HepG2 (cell line): ENCODE data around the gene TMEM167B. TPM values are rescaled to one million over a fixed set of nuclear protein-coding genes. Genes with fewer than 3 reads are reported as not detected.

Source experiments
- KDM3A ChIP-seq: IDR thresholded peaks from 2 replicates; pipeline ENCODE4 v1.6.1; 2018; ENCODE audit warnings: low read depth, missing compliant biosample characterization
- LCORL ChIP-seq, 2 experiments: fragments of 450-650 bp in 1 of 2; sonication (generic) in 1 of 2; formaldehyde crosslinking in 1 of 2; IDR thresholded peaks; 2 replicates each; pipeline versions ENCODE4 v1.5.0 to v1.6.1; 2017 to 2020; ENCODE audit warnings: antibody characterized with exemption in 1 of 2, missing genetic modification reagents in 1 of 2
- MBD4 ChIP-seq: IDR thresholded peaks from 2 replicates; pipeline ENCODE4 v1.6.1; 2012; ENCODE audit warnings: low read length, inconsistent platforms, borderline replicate concordance
- MXD4 ChIP-seq: IDR thresholded peaks from 2 replicates; pipeline ENCODE4 v1.6.1; 2016; ENCODE audit warnings: mild to moderate bottlenecking, missing biosample characterization, missing genetic modification reagents
- NBN ChIP-seq: fragments of 450-650 bp; conservative IDR thresholded peaks from 2 replicates; pipeline ENCODE4 v1.6.1; 2017
- NFATC3 ChIP-seq: sonication (generic); formaldehyde crosslinking; IDR thresholded peaks from 2 replicates; pipeline ENCODE4 v1.5.1; 2020; ENCODE audit warnings: mild to moderate bottlenecking, missing genetic modification reagents
- PATZ1 ChIP-seq: sonication (generic); formaldehyde crosslinking; IDR thresholded peaks from 2 replicates; pipeline ENCODE4 v1.4.0; 2020; ENCODE audit warnings: missing genetic modification reagents
- POLR2AphosphoS5 ChIP-seq: IDR thresholded peaks from 2 replicates; pipeline ENCODE4 v1.6.1; 2012; ENCODE audit warnings: low read depth, low read length
- SRY ChIP-seq: sonication (generic); formaldehyde crosslinking; IDR thresholded peaks from 2 replicates; pipeline ENCODE4 v1.8.0; 2022; ENCODE audit warnings: mild to moderate bottlenecking, missing genetic modification reagents
- ZBTB39 ChIP-seq: sonication (generic); formaldehyde crosslinking; IDR thresholded peaks from 2 replicates; pipeline ENCODE4 v1.5.0; 2020; ENCODE audit warnings: missing genetic modification reagents
- ZNF225 ChIP-seq: sonication (generic); formaldehyde crosslinking; IDR thresholded peaks from 2 replicates; pipeline ENCODE4 v1.4.0; 2020; ENCODE audit warnings: mild to moderate bottlenecking, missing genetic modification reagents
- ZNF354B ChIP-seq: sonication (generic); formaldehyde crosslinking; IDR thresholded peaks from 2 replicates; pipeline ENCODE4 v1.8.0; 2022; ENCODE audit warnings: mild to moderate bottlenecking, missing genetic modification reagents
- ZNF598 ChIP-seq: sonication (generic); formaldehyde crosslinking; IDR thresholded peaks from 2 replicates; pipeline ENCODE4 v1.5.1; 2020; ENCODE audit warnings: mild to moderate bottlenecking, missing genetic modification reagents, borderline replicate concordance
- ZNF776 ChIP-seq: sonication (generic); formaldehyde crosslinking; IDR thresholded peaks from 2 replicates; pipeline ENCODE4 v1.4.0; 2020; ENCODE audit warnings: mild to moderate bottlenecking, missing genetic modification reagents
- polyA plus RNA-seq, 8 experiments: library from polyadenylated mRNA; depleted of rRNA in 3 of 8; stranded (reverse) in 7 of 8; unstranded in 1 of 8; fragments of >200 nt; fragmentation: Illumina TruSeq in 4 of 8; extraction: Trizol in 4 of 8; gene quantifications; 2 replicates each; pipeline versions ENCODE4 v1.2.1 to v1.2.3, GENCODE V29; 2011 to 2016; ENCODE audit warnings: low read depth in 4 of 8, missing spikeins in 1 of 8, mixed read lengths in 1 of 8; ENCODE audit not compliant: insufficient read depth in 1 of 8
- total RNA-seq, 5 experiments: library from RNA; depleted of rRNA; stranded (reverse); fragments of >200 nt; fragmentation: Illumina TruSeq; extraction: Trizol; gene quantifications; 2 replicates each; pipeline ENCODE4 v1.2.3, GENCODE V29; 2016; ENCODE audit warnings: low read depth in 1 of 5
- TF ChIP-seq, protein P1 (sequence below): sonication (generic); formaldehyde crosslinking; IDR thresholded peaks from 2 replicates; pipeline ENCODE4 v1.4.0; 2020; ENCODE audit warnings: missing genetic modification reagents
- TF ChIP-seq, protein P2 (sequence below): sonication (generic); formaldehyde crosslinking; IDR thresholded peaks from 2 replicates; pipeline ENCODE4 v1.9.0; 2021; ENCODE audit warnings: missing genetic modification reagents, mild to moderate bottlenecking, borderline replicate concordance
- TF ChIP-seq, protein P3 (sequence below): sonication (generic); formaldehyde crosslinking; IDR thresholded peaks from 2 replicates; pipeline ENCODE4 v1.8.1; 2022; ENCODE audit warnings: low read depth, mild to moderate bottlenecking, missing genetic modification reagents

The TMEM167B gene
- total and polyA plus RNA-seq, 2 of the 13 experiments (the other 11 are each of a cell fraction or from before 2014, with no cell fraction given): 9.5 to 22.4 TPM

DNA sequence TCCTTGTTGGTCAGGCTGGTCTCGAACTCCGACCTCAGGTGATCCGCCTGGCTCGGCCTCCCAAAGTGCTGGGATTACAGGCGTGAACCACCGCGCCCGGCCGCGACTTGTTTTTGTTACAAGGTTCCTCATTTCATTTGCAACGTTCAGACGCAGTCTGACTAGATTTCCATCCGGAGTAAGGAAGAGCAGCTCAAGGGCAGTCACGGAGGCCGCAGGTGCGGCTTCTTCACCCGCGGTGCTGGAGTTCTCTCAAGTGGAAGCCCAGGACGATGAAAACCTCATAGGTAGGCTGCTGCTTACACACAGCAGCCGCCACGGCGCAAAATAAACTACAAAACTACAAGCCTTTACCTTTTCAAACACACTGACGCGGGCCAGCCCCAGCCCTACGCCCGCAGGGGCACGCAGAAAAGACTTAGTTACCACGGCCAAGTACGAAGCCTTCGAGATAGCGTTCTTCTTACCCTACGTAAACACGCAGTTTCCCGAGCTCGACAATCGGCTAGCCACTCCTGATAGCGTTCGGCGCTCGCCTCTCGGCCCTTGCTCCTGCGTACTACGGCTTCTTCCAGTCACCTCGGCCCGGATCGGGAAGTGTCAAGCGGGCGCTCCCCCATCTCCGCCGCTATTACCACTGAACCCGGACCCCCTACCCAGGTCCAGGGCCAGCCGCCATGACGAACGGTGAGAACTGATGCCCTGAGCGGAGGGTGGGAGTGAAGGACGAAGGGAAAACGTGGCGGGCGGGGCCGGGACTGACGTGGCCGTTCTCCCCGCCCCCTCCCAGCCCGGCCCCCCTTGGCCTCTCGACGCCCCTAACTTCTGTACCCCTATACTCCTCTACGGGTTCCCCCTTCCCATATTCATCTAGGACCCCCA lies at the start of gene TMEM167B (continued):
- TF ChIP-seq ZBTB39 (CRISPR knock-in tag) (no peak), ZNF354B (CRISPR knock-in tag) (0 out of 2 replicates have a peak, but pooled peaks have one; percentile 62), ZNF598 (CRISPR knock-in tag) (0 out of 2 replicates have a peak, but pooled peaks have one; percentile 22), MXD4 (peak; percentile 70; the same call in 1 of the 2 replicates), POLR2AphosphoS5 (peak; percentile 82), ZNF776 (CRISPR knock-in tag) (peak; percentile 64; the same call in 1 of the 2 replicates), KDM3A (CRISPR knock-in tag) (peak; percentile 94), ZNF225 (CRISPR knock-in tag) (peak; percentile 72; the same call in 1 of the 2 replicates), NFATC3 (CRISPR knock-in tag) (peak; percentile 85; the same call in 1 of the 2 replicates), PATZ1 (CRISPR knock-in tag) (peak; percentile 86), MBD4 (no peak), NBN (no peak), LCORL (IDR thresholded peaks at IDR 0.05) (no peak), LCORL (CRISPR knock-in tag; IDR thresholded peaks at IDR 0.05) (no peak), SRY (CRISPR knock-in tag) (no peak)
- TF ChIP-seq, protein P1, sequence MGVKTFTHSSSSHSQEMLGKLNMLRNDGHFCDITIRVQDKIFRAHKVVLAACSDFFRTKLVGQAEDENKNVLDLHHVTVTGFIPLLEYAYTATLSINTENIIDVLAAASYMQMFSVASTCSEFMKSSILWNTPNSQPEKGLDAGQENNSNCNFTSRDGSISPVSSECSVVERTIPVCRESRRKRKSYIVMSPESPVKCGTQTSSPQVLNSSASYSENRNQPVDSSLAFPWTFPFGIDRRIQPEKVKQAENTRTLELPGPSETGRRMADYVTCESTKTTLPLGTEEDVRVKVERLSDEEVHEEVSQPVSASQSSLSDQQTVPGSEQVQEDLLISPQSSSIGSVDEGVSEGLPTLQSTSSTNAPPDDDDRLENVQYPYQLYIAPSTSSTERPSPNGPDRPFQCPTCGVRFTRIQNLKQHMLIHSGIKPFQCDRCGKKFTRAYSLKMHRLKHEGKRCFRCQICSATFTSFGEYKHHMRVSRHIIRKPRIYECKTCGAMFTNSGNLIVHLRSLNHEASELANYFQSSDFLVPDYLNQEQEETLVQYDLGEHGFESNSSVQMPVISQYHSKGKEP (CRISPR knock-in tag): 0 out of 2 replicates have a peak, but pooled peaks have one; percentile 82
- TF ChIP-seq, protein P2, sequence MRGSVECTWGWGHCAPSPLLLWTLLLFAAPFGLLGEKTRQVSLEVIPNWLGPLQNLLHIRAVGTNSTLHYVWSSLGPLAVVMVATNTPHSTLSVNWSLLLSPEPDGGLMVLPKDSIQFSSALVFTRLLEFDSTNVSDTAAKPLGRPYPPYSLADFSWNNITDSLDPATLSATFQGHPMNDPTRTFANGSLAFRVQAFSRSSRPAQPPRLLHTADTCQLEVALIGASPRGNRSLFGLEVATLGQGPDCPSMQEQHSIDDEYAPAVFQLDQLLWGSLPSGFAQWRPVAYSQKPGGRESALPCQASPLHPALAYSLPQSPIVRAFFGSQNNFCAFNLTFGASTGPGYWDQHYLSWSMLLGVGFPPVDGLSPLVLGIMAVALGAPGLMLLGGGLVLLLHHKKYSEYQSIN: no peak
- TF ChIP-seq, protein P3, sequence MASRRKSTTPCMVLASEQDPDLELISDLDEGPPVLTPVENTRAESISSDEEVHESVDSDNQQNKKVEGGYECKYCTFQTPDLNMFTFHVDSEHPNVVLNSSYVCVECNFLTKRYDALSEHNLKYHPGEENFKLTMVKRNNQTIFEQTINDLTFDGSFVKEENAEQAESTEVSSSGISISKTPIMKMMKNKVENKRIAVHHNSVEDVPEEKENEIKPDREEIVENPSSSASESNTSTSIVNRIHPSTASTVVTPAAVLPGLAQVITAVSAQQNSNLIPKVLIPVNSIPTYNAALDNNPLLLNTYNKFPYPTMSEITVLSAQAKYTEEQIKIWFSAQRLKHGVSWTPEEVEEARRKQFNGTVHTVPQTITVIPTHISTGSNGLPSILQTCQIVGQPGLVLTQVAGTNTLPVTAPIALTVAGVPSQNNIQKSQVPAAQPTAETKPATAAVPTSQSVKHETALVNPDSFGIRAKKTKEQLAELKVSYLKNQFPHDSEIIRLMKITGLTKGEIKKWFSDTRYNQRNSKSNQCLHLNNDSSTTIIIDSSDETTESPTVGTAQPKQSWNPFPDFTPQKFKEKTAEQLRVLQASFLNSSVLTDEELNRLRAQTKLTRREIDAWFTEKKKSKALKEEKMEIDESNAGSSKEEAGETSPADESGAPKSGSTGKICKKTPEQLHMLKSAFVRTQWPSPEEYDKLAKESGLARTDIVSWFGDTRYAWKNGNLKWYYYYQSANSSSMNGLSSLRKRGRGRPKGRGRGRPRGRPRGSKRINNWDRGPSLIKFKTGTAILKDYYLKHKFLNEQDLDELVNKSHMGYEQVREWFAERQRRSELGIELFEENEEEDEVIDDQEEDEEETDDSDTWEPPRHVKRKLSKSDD: peak; percentile 21; the same call in 1 of the 2 replicates
